HG02870 (cell line): ENCODE data around the gene TNFRSF18.

Experiments
- ATAC-seq: cut with Tn5 transposase; IDR thresholded peaks from one replicate; pipeline ENCODE4 v1.9.1; 2021; ENCODE audit warnings: mild to moderate bottlenecking, moderate library complexity; ENCODE audit not compliant: unreplicated experiment

Gene TNFRSF18

GRCh38 chr1:1228596-1229321 lies 22.4 kb upstream of the TNFRSF18 start:
- ATAC-seq: no peak

DNA sequence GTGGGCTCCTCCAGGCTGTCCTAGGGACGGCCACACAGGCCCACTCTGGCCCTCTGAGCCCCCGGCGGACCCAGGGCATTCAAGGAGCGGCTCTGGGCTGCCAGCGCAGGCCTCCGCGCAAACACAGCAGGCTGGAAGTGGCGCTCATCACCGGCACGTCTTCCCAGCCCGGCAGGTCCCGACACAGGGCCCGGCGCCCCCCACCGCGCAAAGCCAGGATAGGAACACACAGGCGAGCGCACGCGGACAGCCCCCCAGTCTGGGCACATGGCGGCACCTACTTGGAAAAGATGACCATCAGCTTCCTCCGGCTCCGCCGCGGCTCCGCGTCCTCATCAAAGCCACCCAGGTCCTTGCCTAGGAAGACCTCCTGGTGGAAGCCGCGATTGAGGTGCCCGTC lies 21.8 kb upstream of the TNFRSF18 start:
- no peak for ATAC-seq

DNA sequence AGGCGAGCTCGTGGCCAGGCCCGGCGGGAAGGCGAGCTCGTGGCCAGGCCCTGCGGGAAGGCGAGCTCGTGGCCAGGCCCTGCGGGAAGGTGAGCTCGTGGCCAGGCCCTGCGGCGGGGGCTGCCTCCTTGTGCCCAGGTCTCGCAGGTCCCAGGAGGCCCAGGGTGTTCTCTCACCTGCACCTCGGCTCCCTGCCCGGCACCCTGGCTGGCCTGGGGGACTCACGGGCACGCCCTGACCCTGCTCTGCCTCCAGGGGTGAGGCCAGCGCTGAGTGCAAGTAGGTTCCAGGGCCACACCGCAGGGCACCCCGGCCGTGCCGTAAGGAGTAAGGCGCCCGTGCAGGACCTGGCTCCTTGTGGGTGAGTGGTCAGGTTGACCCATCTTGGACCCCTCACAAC lies 21.0 kb upstream of the TNFRSF18 start:
- ATAC-seq: no peak

DNA sequence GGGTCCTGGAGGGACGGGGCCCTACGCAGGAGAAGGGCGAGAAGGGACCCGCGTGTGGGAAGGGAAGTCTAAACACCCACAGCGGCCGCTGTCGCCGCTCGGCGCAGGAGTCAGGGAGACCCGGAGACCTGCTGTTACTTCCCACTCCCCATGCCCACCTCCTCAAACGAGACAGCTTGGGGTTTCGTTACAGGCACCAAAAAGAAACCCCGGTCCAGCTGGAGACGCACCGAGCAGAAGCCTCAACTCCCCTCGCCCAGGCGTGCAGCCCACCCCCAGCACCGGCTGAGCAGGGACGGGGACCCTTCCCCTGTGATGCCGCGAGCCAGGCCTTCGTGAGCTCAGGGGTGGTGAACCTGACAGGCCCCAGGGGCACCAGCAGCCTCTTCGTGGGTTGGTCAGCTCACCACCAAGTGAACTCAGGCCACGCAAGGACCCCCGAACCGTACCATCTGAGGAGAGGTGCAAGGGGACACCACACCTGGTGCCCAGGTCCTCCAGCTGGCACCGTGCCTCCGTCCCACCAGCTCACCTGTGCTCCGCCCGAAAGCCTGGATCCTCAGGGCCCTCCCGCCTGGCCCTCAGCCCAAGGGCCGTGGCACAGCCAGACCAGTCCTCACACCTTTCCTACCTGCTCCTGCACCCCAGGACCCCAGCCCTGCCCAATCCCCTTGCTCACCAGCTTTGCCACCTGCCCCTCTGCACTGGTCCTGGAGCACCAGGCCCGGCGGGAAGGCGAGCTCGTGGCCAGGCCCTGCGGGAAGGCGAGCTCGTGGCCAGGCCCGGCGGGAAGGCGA lies 20.4 kb upstream of the TNFRSF18 start:
- ATAC-seq: no peak

DNA sequence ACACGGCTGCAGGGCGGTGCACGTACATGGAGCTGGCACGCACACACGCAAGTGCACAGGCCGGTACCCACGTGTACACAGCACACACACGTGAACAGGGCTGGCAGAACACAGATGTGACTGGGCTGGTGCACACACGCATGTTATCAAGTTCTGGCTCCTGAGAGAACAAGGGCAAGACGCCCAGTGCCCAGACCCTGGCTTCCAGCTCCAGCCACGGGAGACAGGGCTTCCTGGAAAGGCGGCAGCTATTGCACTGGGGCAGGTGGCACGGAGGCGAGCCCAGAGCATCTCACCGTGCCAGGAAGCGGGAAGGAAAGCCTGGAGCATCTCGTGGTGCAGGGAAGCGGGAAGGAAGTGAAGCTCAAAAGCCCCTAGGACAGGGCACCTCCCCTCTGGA lies 19.5 kb upstream of the TNFRSF18 start:
- ATAC-seq: no peak

GRCh38 chr1:1225238-1225845 lies 18.9 kb upstream of the TNFRSF18 start:
- ATAC-seq: no peak

DNA sequence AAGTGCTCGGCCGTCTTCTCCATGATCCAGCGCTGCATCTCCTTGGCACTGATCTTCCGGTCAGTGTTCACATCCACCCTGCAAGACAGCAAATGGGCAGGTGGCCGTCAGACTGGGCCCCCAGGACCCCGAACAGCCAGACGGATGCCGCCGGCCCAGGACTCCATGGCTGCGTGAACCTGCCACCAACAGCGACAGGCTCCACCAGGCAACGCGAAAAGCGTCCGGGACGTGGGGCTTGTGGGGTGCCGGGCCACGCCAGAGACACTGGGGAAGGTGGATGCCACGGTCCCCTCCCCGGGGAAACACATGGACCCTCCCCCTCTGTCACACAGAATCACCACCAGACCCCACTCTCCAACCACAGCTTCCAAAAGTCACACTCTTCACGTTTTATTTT lies 17.5 kb upstream of the TNFRSF18 start:
- ATAC-seq: no peak

DNA sequence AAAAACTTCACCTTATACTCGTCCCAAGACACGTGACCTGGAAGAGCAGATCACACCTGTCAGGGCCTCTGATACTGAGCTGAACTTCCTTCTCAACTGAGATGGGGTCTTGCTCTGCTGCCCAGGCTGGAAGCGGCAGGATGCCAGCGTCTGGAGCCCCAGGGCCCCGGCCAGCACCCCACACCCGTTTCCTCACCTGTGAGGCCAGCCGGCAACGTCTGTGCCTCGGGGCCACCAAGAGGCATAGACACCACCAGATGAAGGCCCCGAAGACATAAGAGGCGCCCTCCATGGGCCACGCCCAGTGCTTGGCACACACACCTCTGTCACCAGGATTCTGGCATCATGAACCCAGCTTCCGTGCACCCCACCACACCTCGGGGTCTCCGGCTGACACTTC lies 16.9 kb upstream of the TNFRSF18 start:
- ATAC-seq: no peak

DNA sequence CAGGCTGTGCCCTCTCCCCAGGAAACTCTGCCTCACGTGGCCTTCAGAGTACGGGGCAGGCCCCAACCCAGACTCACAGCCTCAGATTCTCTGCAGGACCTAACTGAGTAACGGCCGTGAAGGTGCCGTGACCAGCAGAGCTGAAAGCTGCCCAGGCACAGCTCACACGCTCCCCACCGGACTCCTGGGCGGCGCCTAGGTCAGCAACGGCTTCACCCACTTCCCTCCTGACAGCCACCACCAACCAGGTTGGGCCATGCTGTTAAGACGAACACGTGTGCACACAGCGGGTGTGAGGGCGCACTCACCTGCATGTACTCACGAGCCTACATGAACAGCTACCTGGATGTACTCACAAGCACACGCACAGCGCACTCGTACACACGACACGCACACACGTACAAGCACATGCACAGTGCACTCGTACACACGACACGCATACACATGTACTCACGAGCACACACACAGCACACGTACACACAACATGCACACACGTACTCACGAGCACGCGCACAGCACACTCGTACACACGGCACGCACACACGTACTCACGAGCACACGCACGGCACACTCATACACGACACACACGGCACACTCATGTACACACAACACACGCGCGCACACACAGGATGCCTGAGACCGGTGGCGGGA lies 16.3 kb upstream of the TNFRSF18 start:
- ATAC-seq: no peak

DNA sequence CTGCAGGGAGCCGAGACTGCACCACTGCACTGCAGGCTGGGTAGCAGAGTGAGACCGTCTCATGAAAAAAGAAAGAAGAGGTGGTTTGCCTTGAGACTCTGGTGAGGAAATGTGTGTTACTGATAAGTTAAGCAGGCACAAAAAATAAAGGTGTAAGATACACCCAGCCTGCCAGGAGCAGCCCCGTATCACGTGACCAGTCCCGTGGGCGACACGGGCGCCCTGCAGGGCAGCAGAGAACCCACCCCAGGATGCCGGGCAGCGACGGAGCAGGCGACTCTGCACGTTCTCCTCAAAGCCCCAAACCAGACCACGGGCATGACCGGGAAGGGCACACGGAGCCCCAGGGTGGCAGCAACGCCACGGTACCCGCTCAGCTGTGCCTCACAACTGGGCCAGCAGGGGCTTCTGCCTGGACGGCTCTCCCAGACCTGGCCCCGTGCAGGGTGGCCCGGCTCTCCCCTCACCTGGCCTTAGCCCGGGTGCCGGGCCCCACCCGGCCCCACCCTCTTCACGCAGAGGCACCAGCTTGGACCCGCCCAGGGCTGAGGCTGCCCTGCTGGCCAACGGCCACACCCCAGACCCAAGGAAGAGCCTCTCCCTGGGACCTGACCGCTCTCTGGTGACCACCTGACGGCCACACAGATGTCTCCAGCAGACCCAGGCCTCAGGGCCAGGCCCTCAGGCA lies 15.6 kb upstream of the TNFRSF18 start:
- no peak for ATAC-seq

GRCh38 chr1:1220197-1220596 lies 13.8 kb upstream of the TNFRSF18 start:
- no peak for ATAC-seq

- no peak for ATAC-seq
Observed at GRCh38 chr1:1219341-1219740, 12.9 kb upstream of the TNFRSF18 start.

DNA sequence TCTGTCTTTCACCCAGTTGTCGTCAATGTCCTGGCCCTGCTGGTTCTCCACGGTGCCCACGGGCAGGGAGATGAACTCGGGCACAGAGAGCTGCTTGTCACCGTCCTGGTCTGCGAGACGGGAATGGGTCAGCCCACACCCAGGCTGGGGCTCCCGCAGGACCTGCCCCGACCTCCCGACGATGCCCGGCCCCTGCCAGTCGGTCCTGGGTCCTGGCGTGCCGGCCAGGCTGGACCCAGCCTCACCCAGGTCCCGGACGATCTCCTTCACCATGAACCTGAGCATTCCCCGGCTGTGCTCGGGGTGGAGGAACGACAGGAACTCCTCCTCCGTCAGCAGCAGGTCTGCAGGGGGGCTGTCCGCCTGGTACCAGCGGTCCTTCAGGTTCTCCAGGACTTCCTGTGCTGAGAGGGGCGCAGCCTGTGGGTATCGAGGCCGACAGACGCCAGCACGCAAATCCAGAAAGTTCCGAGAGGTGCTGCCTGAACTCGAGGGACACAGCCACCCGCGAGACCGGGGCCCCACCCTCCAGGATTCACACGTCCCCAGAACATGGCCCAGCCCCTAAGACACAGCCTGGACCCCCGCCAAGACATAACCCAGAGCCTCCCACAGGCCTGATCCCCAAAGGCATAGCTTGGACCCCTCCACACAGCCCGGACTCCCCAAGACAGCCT lies 12.3 kb upstream of the TNFRSF18 start:
- ATAC-seq: no peak

GRCh38 chr1:1217621-1218523 lies 11.5 kb upstream of the TNFRSF18 start:
- no peak for ATAC-seq

DNA sequence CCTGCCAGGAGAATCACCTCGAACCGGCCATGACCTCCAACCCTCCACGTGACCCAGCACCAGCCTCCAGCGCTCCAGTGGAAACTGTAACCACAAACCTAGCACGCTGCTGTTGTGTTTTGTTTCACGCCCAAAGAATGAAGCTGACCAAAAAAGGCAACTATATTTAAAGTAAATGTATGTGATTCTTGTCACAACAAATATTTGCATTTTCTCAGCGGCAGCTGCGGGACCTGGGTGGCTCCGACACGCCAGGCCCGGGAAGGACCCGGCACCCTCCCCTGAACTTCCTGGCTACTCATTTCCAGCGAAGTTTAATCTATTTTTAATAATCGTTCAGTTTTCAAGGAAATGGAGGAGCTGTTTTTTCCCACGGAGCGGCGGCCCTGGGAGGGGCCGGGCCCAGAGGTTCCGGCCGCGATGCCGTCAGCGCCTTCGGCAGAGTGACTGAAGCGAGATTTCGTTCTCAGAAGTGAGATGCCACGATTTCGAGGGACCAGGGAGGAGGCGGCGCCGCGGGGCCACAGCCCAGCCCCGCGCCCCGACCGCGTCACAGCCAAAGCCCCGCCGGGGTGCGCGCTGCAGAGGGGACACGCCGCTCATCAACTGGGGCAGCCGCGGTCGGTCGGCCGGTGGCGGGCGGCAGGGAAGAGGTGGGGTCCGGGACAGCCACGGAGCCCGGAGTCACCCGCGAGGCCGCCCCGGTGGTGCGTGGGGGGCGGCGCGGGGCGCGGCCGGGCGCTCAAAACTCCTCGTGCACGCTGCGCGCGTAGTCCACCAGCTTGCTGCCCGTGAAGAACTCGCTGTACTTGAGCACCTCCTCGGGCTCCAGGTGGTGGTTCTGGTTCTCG lies 10.6 kb upstream of the TNFRSF18 start:
- no peak for ATAC-seq

DNA sequence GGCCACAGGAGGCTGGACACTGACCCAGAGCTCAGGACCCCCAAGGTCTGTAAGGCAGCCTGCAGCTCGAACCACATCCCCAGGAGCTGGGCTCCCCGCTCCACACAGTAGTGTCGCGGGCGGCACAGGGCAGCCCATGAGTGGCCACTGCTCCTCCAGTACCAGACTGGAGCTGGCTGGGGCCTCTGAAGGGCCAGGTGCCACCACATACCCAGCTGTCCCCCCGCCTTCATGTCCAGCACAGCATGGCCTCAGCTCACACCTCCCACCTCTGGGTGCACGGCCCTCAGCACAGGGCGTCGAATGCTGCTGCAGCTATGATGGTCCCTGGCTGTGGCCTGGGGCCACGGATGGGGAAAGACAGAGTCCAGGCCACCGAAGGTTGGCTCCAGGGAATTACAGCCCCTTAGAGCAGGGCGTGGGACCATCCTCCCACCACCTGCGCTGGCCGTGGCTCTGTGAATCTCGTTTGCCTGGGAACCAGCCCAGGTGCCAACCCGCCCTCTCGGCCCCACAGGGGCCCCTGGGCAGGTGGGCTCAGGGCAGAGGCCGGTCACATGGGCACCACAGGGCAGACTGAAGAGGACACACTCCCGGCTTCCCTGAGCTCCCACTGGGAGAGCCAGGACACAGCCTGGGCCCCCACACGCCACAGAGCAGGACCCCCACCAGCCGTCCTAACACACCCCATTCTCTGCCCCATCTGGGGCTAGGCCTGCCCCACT lies 9.7 kb upstream of the TNFRSF18 start:
- ATAC-seq: no peak

GRCh38 chr1:1215080-1215676 lies 8.8 kb upstream of the TNFRSF18 start:
- no peak for ATAC-seq
